SU-DHL-6 (cell line): ENCODE data around the gene C6orf89.

Experiments
- H2AFZ ChIP-seq: fragments of 200-600 bp; sonication (generic); 2 replicates; pipeline ENCODE4 v1.6.1; 2014; ENCODE audit warnings: low read depth, mild to moderate bottlenecking, moderate library complexity, mixed read lengths, antibody characterized with exemption, low read length; ENCODE audit not compliant: severe bottlenecking
- H3F3A ChIP-seq: fragments of 200-600 bp; shearing (Covaris generic); 2 replicates; pipeline ENCODE4 v1.6.0; 2016; ENCODE audit warnings: antibody characterized with exemption, mild to moderate bottlenecking; ENCODE audit not compliant: insufficient read depth
- H3K27ac ChIP-seq: fragments of 200-600 bp; sonication (generic); 2 replicates; pipeline ENCODE4 v1.5.1; 2016; ENCODE audit warnings: low read depth, mild to moderate bottlenecking, low read length, moderate library complexity, mixed read lengths
- H3K27me3 ChIP-seq: fragments of 200-600 bp; sonication (generic), shearing (Covaris generic); 2 replicates; pipeline ENCODE4 v1.6.0; 2014; ENCODE audit warnings: mild to moderate bottlenecking, low read length
- H3K36me3 ChIP-seq: fragments of 200-600 bp; sonication (generic); 2 replicates; pipeline ENCODE4 v1.6.1; 2014; ENCODE audit warnings: mild to moderate bottlenecking, low read length, mixed read lengths
- H3K4me2 ChIP-seq: fragments of 300-600, 200-600 bp; shearing (Covaris generic), sonication (generic); 2 replicates; pipeline ENCODE4 v1.6.0; 2014; ENCODE audit warnings: low read length, low read depth, mild to moderate bottlenecking; ENCODE audit not compliant: poor library complexity, severe bottlenecking
- H3K4me3 ChIP-seq: fragments of 200-600 bp; sonication (generic); 2 replicates; pipeline ENCODE4 v1.5.1; 2014; ENCODE audit warnings: antibody characterized with exemption, low read length, mild to moderate bottlenecking, mixed read lengths; ENCODE audit not compliant: insufficient read depth, poor library complexity, severe bottlenecking
- H3K79me2 ChIP-seq: fragments of 200-600 bp; sonication (generic); 2 replicates; pipeline ENCODE4 v1.6.1; 2014; ENCODE audit warnings: mild to moderate bottlenecking, low read length, moderate library complexity; ENCODE audit not compliant: insufficient read depth
- H3K9ac ChIP-seq: fragments of 200-600 bp; sonication (generic); 2 replicates; pipeline ENCODE4 v1.7.0; 2014; ENCODE audit warnings: mild to moderate bottlenecking, low read length
- H3K9me2 ChIP-seq: fragments of 200-600 bp; sonication (generic); replicated peaks from 2 replicates; pipeline ENCODE4 v1.6.1; 2014; ENCODE audit warnings: low read length; ENCODE audit not compliant: insufficient read depth
- H3K9me3 ChIP-seq: fragments of 200-600 bp; sonication (generic); 2 replicates; pipeline ENCODE4 v1.6.1; 2014; ENCODE audit warnings: low read length, mixed read lengths; ENCODE audit not compliant: insufficient read depth
- H4K20me1 ChIP-seq: fragments of 200-600 bp; sonication (generic); 2 replicates; pipeline ENCODE4 v1.6.1; 2014; ENCODE audit warnings: low read depth, mild to moderate bottlenecking, antibody characterized with exemption, low read length, moderate library complexity, mixed read lengths
- EZH2phosphoT487 ChIP-seq: fragments of 200-600 bp; sonication (generic), shearing (Covaris generic); conservative IDR thresholded peaks from 2 replicates; pipeline ENCODE4 v1.6.1; 2018; ENCODE audit warnings: mild to moderate bottlenecking, antibody characterized with exemption, low read length, moderate library complexity, mixed read lengths
- TF ChIP-seq, protein P1 (sequence below): fragments of 200-600 bp; sonication (generic); IDR thresholded peaks from one replicate; pipeline ENCODE4 v1.5.1; 2017; ENCODE audit warnings: antibody characterized with exemption, mild to moderate bottlenecking, low read length, moderate library complexity; ENCODE audit not compliant: insufficient read depth, poor library complexity, severe bottlenecking

C6orf89 gene

DNA sequence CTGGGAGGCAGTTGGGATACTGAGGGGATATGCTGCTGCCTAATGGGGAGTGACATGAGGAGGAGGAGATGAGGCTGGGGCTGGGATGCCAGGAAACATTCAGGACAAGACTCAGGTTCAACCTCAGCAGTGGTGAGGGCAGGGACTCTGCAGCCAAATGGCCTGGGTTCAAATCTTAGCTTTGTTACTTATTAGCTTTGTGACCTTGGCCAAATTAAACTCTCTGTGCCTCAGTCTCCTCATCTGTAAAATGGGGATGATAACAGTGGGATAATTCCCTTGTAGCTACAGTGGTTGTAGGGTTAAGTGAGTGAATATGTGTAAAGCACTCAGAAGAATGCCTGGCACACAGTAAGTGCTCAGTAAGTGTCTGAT is 70.7 kb downstream of the C6orf89 start:
- Histone ChIP-seq H3K9me3 (no peaks in the 10 kb centered on the region), H3K4me2 (peak overlapping the region; percentile 53), H3F3A (peaks cover 6% of the 10 kb centered on the region; the same call in 1 of the 2 replicates), H3K36me3 (no peaks in the 10 kb centered on the region), H3K9me2 (no peaks in the 10 kb centered on the region), H2AFZ (no peak overlapping the region), H3K9ac (peak overlapping the region; percentile 37; the same call in 1 of the 2 replicates), H3K79me2 (no peaks in the 10 kb centered on the region), H4K20me1 (no peaks in the 10 kb centered on the region), H3K27ac (peak overlapping the region; percentile 58; the same call in 1 of the 2 replicates), H3K4me3 (no peak overlapping the region), H3K27me3 (no peaks in the 10 kb centered on the region)
- TF ChIP-seq, protein P1, sequence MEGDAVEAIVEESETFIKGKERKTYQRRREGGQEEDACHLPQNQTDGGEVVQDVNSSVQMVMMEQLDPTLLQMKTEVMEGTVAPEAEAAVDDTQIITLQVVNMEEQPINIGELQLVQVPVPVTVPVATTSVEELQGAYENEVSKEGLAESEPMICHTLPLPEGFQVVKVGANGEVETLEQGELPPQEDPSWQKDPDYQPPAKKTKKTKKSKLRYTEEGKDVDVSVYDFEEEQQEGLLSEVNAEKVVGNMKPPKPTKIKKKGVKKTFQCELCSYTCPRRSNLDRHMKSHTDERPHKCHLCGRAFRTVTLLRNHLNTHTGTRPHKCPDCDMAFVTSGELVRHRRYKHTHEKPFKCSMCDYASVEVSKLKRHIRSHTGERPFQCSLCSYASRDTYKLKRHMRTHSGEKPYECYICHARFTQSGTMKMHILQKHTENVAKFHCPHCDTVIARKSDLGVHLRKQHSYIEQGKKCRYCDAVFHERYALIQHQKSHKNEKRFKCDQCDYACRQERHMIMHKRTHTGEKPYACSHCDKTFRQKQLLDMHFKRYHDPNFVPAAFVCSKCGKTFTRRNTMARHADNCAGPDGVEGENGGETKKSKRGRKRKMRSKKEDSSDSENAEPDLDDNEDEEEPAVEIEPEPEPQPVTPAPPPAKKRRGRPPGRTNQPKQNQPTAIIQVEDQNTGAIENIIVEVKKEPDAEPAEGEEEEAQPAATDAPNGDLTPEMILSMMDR = no peak
- TF ChIP-seq EZH2phosphoT487 = no peak

DNA sequence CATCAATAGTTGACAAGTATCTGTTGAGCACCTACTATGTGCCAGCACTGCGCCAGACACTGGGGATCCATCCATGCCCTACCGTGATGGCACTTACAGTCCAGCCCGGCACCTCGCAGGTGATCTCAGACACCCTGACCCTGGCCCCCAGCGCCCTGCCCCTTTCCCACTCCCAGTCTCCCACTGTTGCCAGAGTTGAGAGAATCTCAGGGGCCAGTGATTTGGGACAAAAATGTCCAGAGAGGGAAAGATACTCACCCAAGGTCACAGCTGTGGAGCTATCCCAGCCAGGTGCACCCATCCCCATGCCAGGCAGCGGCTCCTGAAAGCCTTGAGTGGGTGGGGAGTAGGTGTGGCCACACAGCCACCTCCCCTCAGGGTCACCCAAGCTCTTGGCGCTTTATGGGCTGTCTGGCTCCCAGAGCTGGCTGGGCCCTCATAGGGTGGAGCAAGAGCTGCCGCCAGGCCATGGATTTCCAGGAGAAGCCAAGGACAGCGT is 72.1 kb downstream of the C6orf89 start:
- no peak overlapping the region for H3K9ac ChIP-seq
- peaks cover 6% of the 10 kb centered on the region; the same call in 1 of the 2 replicates for H3F3A ChIP-seq
- TF ChIP-seq, protein P1 = no peak
- TF ChIP-seq EZH2phosphoT487 = no peak
- H3K27me3 ChIP-seq = no peaks in the 10 kb centered on the region
- no peak overlapping the region for H2AFZ ChIP-seq
- H3K9me2 ChIP-seq = no peaks in the 10 kb centered on the region
- no peaks in the 10 kb centered on the region for H3K9me3 ChIP-seq
- H3K4me2 ChIP-seq = no peak overlapping the region
- no peaks in the 10 kb centered on the region for H3K36me3 ChIP-seq
- H3K4me3 ChIP-seq = no peak overlapping the region
- H3K27ac ChIP-seq = no peak overlapping the region
- H4K20me1 ChIP-seq = no peaks in the 10 kb centered on the region
- H3K79me2 ChIP-seq = no peaks in the 10 kb centered on the region

DNA sequence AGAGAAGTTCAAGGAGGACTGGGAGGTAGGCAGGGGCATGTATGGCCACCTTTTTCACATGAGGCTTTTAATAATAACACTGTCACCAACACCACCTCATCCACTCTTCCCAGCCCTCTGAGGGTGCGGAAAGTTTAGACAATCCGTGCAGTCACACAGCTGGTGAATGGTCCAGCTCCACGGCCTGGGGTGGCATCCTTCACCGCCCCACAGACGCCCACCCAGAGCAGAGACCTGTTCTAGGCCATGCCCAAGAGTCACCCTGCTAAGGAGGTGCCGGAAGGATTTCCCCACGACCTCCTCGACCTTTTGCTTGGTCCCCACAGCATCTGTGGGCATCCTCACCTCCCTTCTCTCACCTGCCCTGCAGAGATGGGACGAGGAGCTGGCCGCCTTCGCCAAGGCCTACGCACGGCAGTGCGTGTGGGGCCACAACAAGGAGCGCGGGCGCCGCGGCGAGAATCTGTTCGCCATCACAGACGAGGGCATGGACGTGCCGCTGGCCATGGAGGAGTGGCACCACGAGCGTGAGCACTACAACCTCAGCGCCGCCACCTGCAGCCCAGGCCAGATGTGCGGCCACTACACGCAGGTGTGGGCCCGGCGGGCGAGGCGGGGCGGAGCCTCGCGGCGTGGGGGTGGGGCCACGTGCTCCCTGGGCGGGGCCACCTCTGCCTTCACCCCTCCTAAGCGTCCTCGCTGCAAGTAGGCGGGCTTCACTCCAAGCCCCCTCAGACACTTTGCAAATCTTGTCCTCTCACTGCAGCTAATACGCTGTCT is 73.2 kb downstream of the C6orf89 start:
- peaks cover 6% of the 10 kb centered on the region; the same call in 1 of the 2 replicates for H3F3A ChIP-seq
- TF ChIP-seq, protein P1 = no peak
- no peak for TF ChIP-seq EZH2phosphoT487
- H3K27ac ChIP-seq = no peak overlapping the region
- no peaks in the 10 kb centered on the region for H3K36me3 ChIP-seq
- no peak overlapping the region for H3K4me2 ChIP-seq
- H3K4me3 ChIP-seq = no peak overlapping the region
- H4K20me1 ChIP-seq = no peaks in the 10 kb centered on the region
- H3K9ac ChIP-seq = no peak overlapping the region
- no peak overlapping the region for H2AFZ ChIP-seq
- no peaks in the 10 kb centered on the region for H3K79me2 ChIP-seq
- no peaks in the 10 kb centered on the region for H3K9me3 ChIP-seq
- no peaks in the 10 kb centered on the region for H3K27me3 ChIP-seq
- H3K9me2 ChIP-seq = no peaks in the 10 kb centered on the region
